ENCODE data around the gene CSNK2A3.

GRCh38 chr11:11347592-11347991 is 5.5 kb downstream of the CSNK2A3 start:
- TF ChIP-seq, protein P1, sequence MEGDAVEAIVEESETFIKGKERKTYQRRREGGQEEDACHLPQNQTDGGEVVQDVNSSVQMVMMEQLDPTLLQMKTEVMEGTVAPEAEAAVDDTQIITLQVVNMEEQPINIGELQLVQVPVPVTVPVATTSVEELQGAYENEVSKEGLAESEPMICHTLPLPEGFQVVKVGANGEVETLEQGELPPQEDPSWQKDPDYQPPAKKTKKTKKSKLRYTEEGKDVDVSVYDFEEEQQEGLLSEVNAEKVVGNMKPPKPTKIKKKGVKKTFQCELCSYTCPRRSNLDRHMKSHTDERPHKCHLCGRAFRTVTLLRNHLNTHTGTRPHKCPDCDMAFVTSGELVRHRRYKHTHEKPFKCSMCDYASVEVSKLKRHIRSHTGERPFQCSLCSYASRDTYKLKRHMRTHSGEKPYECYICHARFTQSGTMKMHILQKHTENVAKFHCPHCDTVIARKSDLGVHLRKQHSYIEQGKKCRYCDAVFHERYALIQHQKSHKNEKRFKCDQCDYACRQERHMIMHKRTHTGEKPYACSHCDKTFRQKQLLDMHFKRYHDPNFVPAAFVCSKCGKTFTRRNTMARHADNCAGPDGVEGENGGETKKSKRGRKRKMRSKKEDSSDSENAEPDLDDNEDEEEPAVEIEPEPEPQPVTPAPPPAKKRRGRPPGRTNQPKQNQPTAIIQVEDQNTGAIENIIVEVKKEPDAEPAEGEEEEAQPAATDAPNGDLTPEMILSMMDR (IDR thresholded peaks at IDR 0.05; ENCODE audit: low read depth, low read length) = no peak
- TF ChIP-seq EZH2phosphoT487 (IDR thresholded peaks at IDR 0.05; ENCODE audit: low read depth) = no peak
